Measurements from ENCODE around the gene SLC25A21.

Gene SLC25A21

GRCh38 chr14:37142835-37143401, 29.5 kb downstream of the SLC25A21 start:
- ChIA-PET CTCF (interaction anchor here (0.7 to 1.3 kb wide), 4 partner anchors 25 to 539 kb away, joined by 3 to 5 read pairs (median 4); no protein-coding TSS in a partner anchor), POLR2A (interaction anchor here (1.3 kb wide), 1 partner anchor 28 kb away, joined by 3 read pairs; no protein-coding TSS in a partner anchor)
- TF ChIP-seq ZBTB21 (tag by site-specific recombination; IDR thresholded peaks at IDR 0.05) (no peak), ZNF335 (tag by site-specific recombination; conservative IDR thresholded peaks at IDR 0.05) (peak; percentile 34; the same call in 1 of the 2 replicates), ZSCAN16 (tag by site-specific recombination; IDR thresholded peaks at IDR 0.05) (peak; percentile 56; the same call in 1 of the 2 replicates), PRDM6 (tag by site-specific recombination; IDR thresholded peaks at IDR 0.05) (peak; percentile 52; the same call in 1 of the 2 replicates), REST (tag by site-specific recombination; IDR thresholded peaks at IDR 0.05) (peak; percentile 82)
- H3K27ac ChIP-seq (ENCODE audit: extremely low read depth, low read depth, low read length): no peak overlapping the region
- no peaks in the 10 kb centered on the region for H3K36me3 ChIP-seq (ENCODE audit: control insufficient read depth in 2 of 2, insufficient read depth in 1 of 2, low read length in 2 of 2)
- H3K4me3 ChIP-seq (ENCODE audit: low read depth, low read length): no peak overlapping the region
- H3K9me3 ChIP-seq (ENCODE audit: control insufficient read depth, insufficient read depth, low read depth, low read length): no peaks in the 10 kb centered on the region
- H3K4me1 ChIP-seq (ENCODE audit: control insufficient read depth, insufficient read depth, low read length): 0 out of 2 replicates have a peak, but pooled peaks cover 6% of the 10 kb centered on the region

GRCh38 chr14:37140176-37140575, 32.2 kb downstream of the SLC25A21 start:
- Histone ChIP-seq H3K4me1 (ENCODE audit: control insufficient read depth, insufficient read depth, low read length) (0 out of 2 replicates have a peak, but pooled peaks cover 6% of the 10 kb centered on the region), H3K4me3 (ENCODE audit: low read depth, low read length) (no peak overlapping the region), H3K9me3 (ENCODE audit: control insufficient read depth, insufficient read depth, low read depth, low read length) (no peaks in the 10 kb centered on the region), H3K36me3 (ENCODE audit: control insufficient read depth in 2 of 2, insufficient read depth in 1 of 2, low read length in 2 of 2) (no peaks in the 10 kb centered on the region), H3K27ac (ENCODE audit: extremely low read depth, low read depth, low read length) (no peak overlapping the region)
- POLR2A ChIA-PET: no interaction called here
- CTCF ChIA-PET: interaction anchor here (0.7 to 4.5 kb wide), 5 partner anchors 9 to 567 kb away, joined by 4 to 29 read pairs (median 5); no protein-coding TSS in a partner anchor
- TF ChIP-seq INSM2 (tag by site-specific recombination; IDR thresholded peaks at IDR 0.05) (no peak), ZFP3 (tag by site-specific recombination; IDR thresholded peaks at IDR 0.05; ENCODE audit: low read depth) (no peak), PRDM6 (tag by site-specific recombination; IDR thresholded peaks at IDR 0.05) (no peak), ZSCAN5A (tag by site-specific recombination; IDR thresholded peaks at IDR 0.05) (no peak), ZNF600 (tag by site-specific recombination; IDR thresholded peaks at IDR 0.05) (no peak), CTCF (tag by site-specific recombination; IDR thresholded peaks at IDR 0.05) (no peak), ZNF132 (tag by site-specific recombination; IDR thresholded peaks at IDR 0.05; ENCODE audit: borderline replicate concordance) (no peak), ZNF423 (tag by site-specific recombination; IDR thresholded peaks at IDR 0.05) (no peak), PRDM10 (tag by site-specific recombination; IDR thresholded peaks at IDR 0.05) (no peak), ZNF138 (tag by site-specific recombination; IDR thresholded peaks at IDR 0.05; ENCODE audit: borderline replicate concordance) (no peak), ZFP37 (tag by site-specific recombination; IDR thresholded peaks at IDR 0.05) (no peak), GFI1B (tag by site-specific recombination; IDR thresholded peaks at IDR 0.05) (no peak)
